PC-3 (cell line): ENCODE measurements around the gene ERGIC3.

Source experiments
- EZH2 ChIP-seq: fragments of 300-600 bp; sonication (generic); IDR thresholded peaks from one replicate; pipeline ENCODE4 v1.6.1; 2017; ENCODE audit warnings: antibody characterized with exemption, mild to moderate bottlenecking, low read length; ENCODE audit not compliant: unreplicated experiment
- TF ChIP-seq, protein P1 (sequence below): fragments of 300-600 bp; sonication (generic); conservative IDR thresholded peaks from 2 replicates; pipeline ENCODE4 v1.5.1; 2017; ENCODE audit warnings: antibody characterized with exemption, low read depth, mild to moderate bottlenecking, low read length

DNA sequence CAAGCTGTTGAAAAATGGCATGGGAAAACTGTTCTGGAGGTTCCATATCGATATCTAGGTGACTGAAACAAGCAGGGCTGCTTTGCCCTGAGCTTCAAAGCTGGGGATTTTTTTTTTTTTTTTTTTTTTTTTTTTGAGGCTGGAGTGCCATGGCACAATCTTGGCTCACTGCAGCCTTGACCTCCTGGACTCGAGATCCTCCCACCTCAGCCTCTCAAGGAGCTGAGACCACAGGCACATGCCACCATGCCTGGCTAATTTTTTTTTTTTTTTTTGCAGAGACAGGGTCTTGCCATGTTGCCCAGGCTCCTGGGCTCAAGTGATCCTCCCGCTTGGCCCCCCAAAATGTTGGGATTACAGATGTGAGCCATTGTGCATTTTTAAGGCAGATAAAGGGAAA lies 11.0 kb downstream of the ERGIC3 start:
- TF ChIP-seq, protein P1, sequence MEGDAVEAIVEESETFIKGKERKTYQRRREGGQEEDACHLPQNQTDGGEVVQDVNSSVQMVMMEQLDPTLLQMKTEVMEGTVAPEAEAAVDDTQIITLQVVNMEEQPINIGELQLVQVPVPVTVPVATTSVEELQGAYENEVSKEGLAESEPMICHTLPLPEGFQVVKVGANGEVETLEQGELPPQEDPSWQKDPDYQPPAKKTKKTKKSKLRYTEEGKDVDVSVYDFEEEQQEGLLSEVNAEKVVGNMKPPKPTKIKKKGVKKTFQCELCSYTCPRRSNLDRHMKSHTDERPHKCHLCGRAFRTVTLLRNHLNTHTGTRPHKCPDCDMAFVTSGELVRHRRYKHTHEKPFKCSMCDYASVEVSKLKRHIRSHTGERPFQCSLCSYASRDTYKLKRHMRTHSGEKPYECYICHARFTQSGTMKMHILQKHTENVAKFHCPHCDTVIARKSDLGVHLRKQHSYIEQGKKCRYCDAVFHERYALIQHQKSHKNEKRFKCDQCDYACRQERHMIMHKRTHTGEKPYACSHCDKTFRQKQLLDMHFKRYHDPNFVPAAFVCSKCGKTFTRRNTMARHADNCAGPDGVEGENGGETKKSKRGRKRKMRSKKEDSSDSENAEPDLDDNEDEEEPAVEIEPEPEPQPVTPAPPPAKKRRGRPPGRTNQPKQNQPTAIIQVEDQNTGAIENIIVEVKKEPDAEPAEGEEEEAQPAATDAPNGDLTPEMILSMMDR: no peak
- TF ChIP-seq EZH2: no peak
